ENCODE results near the gene ZFYVE21.

ZFYVE21 gene

GRCh38 chr14:103712633-103713247 lies 2.9 kb upstream of the ZFYVE21 start:
- TF ChIP-seq, protein P1, sequence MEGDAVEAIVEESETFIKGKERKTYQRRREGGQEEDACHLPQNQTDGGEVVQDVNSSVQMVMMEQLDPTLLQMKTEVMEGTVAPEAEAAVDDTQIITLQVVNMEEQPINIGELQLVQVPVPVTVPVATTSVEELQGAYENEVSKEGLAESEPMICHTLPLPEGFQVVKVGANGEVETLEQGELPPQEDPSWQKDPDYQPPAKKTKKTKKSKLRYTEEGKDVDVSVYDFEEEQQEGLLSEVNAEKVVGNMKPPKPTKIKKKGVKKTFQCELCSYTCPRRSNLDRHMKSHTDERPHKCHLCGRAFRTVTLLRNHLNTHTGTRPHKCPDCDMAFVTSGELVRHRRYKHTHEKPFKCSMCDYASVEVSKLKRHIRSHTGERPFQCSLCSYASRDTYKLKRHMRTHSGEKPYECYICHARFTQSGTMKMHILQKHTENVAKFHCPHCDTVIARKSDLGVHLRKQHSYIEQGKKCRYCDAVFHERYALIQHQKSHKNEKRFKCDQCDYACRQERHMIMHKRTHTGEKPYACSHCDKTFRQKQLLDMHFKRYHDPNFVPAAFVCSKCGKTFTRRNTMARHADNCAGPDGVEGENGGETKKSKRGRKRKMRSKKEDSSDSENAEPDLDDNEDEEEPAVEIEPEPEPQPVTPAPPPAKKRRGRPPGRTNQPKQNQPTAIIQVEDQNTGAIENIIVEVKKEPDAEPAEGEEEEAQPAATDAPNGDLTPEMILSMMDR (IDR thresholded peaks at IDR 0.05; ENCODE audit: borderline replicate concordance, insufficient read depth, low read depth, low read length) = no peak
- H3K4me3 ChIP-seq (ENCODE audit: low read depth, low read length) = no peak overlapping the region

GRCh38 chr14:103713304-103714062 lies 2.1 kb upstream of the ZFYVE21 start:
- H3K4me3 ChIP-seq (ENCODE audit: low read depth, low read length) = peak overlapping the region; percentile 89
- TF ChIP-seq, protein P1 (IDR thresholded peaks at IDR 0.05; ENCODE audit: borderline replicate concordance, insufficient read depth, low read depth, low read length) = no peak

GRCh38 chr14:103714063-103714724 lies 1.4 kb upstream of the ZFYVE21 start:
- peak overlapping the region; percentile 89 for H3K4me3 ChIP-seq (ENCODE audit: low read depth, low read length)
- TF ChIP-seq, protein P1 (IDR thresholded peaks at IDR 0.05; ENCODE audit: borderline replicate concordance, insufficient read depth, low read depth, low read length) = no peak

DNA sequence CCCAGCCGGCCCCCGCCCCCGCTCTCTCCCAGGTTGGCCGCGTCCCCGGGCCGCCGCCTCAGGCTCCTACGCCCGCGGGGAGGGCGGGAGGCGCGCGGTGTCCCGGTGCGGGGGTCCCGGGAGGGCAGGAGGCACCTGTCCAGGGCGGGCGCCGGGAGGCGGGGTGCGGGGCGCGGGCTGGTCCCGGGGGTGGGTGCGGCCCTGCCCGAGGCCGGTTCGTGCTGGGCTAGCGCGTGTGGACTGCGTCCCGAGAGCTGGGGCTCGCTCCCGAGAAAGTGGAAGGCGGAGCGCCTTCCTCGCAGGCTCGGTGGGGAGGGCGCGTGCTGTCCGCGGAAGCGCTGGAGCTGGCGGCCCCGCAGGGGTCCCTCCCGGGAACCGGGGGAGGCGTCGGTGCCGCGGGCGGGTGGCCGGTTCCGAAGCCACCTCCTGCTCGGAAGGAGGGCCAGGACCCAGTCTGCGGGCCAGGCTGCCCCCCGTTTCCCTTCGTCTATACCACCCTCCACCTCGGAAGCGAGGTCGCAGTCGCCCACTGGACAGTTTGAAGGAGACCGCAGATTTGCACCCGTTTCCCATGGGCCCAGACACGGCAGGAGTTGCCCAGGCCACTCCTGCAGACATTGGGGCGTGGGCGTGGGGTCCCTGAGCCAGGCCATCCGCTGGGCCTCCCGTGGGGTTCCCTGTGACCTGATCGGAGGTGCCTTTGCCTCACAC lies 636 bp downstream of the ZFYVE21 start:
- peak overlapping the region; percentile 89 for H3K4me3 ChIP-seq (ENCODE audit: low read depth, low read length)
- TF ChIP-seq, protein P1 (IDR thresholded peaks at IDR 0.05; ENCODE audit: borderline replicate concordance, insufficient read depth, low read depth, low read length) = no peak

DNA sequence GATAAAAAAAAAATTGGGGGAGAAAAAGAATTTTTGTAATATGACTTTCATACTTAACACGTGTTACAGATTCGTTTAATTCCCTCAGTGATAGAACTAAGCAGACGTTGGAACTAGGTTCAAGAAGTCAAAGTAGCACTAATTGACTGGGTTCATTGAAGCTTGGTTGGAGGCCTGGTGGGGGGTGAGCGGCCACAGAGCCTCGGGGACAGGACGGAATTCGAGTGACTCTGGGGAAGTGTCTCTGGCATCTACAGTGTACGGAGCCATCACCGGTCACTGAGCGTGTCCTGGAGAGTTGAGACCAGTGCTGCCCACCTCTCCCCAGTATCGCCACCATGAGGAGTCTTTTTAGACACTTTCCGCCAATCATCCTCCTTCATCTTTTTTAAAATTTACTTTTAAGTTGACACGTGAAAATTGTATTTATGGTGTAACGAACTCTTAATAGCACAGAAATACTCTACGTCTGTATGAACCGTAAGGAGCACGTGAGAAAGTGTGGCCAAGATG lies 1.3 kb downstream of the ZFYVE21 start:
- TF ChIP-seq, protein P1 (IDR thresholded peaks at IDR 0.05; ENCODE audit: borderline replicate concordance, insufficient read depth, low read depth, low read length) = no peak
- no peak overlapping the region for H3K4me3 ChIP-seq (ENCODE audit: low read depth, low read length)

DNA sequence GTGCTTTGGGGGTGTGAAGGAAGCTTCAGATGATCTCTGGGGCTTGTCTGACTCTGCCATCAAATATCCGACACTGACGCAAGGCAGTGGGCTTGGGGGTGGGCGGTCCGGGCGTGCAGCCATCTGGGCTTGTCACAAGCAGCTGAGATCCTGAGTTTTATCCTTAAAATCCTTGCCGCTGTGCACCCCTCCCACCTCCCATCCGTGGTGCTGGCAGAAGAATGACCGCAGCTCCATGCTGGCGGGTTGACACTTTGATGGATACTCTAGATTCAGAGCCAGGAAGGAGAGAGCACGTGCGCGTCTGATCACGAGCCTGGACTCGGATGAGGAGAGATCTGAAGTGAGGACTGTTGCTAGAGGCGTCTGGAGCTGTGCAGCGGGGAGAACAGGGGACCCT lies 3.0 kb downstream of the ZFYVE21 start:
- H3K4me3 ChIP-seq (ENCODE audit: low read depth, low read length) = no peak overlapping the region
- TF ChIP-seq, protein P1 (IDR thresholded peaks at IDR 0.05; ENCODE audit: borderline replicate concordance, insufficient read depth, low read depth, low read length) = no peak
